ENCODE results near the gene GASK1A. TPM values are rescaled to one million over a fixed set of nuclear protein-coding genes. Genes with fewer than 3 reads are reported as not detected.

Gene GASK1A
- total and polyA plus RNA-seq, 8 donors, result 1.2 to 23.6 (median 8.1) TPM

- WGBS, 5 donors, result 94 to 100% (median 95%) methylated on average over 1 of the region's 1 CpG
- peaks cover 0 to 3% (median 0%) of the 10 kb centered on the region in 4 donors for H3K9me3 ChIP-seq
- H3K4me1 ChIP-seq, result no peaks in the 10 kb centered on the region
- H3K27me3 ChIP-seq, result no peaks in the 10 kb centered on the region
- no peak for TF ChIP-seq EP300 (IDR thresholded peaks at IDR 0.05)
- no peak for TF ChIP-seq CTCF (IDR thresholded peaks at IDR 0.05)
- TF ChIP-seq POLR2AphosphoS5 (IDR thresholded peaks at IDR 0.05), result no peak
- TF ChIP-seq POLR2A (IDR thresholded peaks at IDR 0.05), result no peak
- intact Hi-C loops (cut with DNase I; ENCODE audit: low total_unique reads), result no loop called here
- H3K36me3 ChIP-seq, result peaks cover 0 to 24% (median 16%) of the 10 kb centered on the region in 4 donors
- no peak for DNase-seq
- no peak overlapping the region for H3K27ac ChIP-seq
- no peak overlapping the region for H3K4me3 ChIP-seq
These were observed 80.3 kb downstream of the GASK1A start for GRCh38 chr3:43059456-43059855.

- Histone ChIP-seq H3K27me3 (no peaks in the 10 kb centered on the region), H3K4me1 (no peaks in the 10 kb centered on the region), H3K9me3 (peaks cover 0 to 3% (median 0%) of the 10 kb centered on the region in 4 donors), H3K27ac (no peak overlapping the region), H3K4me3 (no peak overlapping the region), H3K36me3 (peaks cover 0 to 24% (median 15%) of the 10 kb centered on the region in 4 donors)
- intact Hi-C loops (cut with DNase I; ENCODE audit: low total_unique reads), result no loop called here
- WGBS, 5 donors, result 80 to 91% (median 85%) methylated on average over 8 of the region's 8 CpGs
- TF ChIP-seq CTCF (IDR thresholded peaks at IDR 0.05), result no peak
- TF ChIP-seq POLR2AphosphoS5 (IDR thresholded peaks at IDR 0.05), result no peak
- TF ChIP-seq EP300 (IDR thresholded peaks at IDR 0.05), result no peak
- no peak for TF ChIP-seq POLR2A (IDR thresholded peaks at IDR 0.05)
- no peak for DNase-seq
These were observed 82.2 kb downstream of the GASK1A start for GRCh38 chr3:43061101-43061895.

- DNase-seq, result no peak
- intact Hi-C loops (cut with DNase I; ENCODE audit: low total_unique reads), result no loop called here
- Histone ChIP-seq H3K4me3 (no peak overlapping the region), H3K36me3 (peaks cover 0 to 24% (median 14%) of the 10 kb centered on the region in 4 donors), H3K27ac (no peak overlapping the region), H3K9me3 (peaks cover 0 to 3% (median 0%) of the 10 kb centered on the region in 4 donors), H3K4me1 (no peaks in the 10 kb centered on the region), H3K27me3 (no peaks in the 10 kb centered on the region)
- TF ChIP-seq POLR2A (IDR thresholded peaks at IDR 0.05), result no peak
- no peak for TF ChIP-seq POLR2AphosphoS5 (IDR thresholded peaks at IDR 0.05)
- no peak for TF ChIP-seq CTCF (IDR thresholded peaks at IDR 0.05)
- TF ChIP-seq EP300 (IDR thresholded peaks at IDR 0.05), result no peak
- 84 to 88% (median 87%) methylated on average over 5 of the region's 5 CpGs for WGBS, 5 donors
These were observed 83.0 kb downstream of the GASK1A start for GRCh38 chr3:43062040-43062563.

GRCh38 chr3:43062564-43063040, 83.5 kb downstream of the GASK1A start:
- Histone ChIP-seq H3K27me3 (no peaks in the 10 kb centered on the region), H3K4me1 (no peaks in the 10 kb centered on the region), H3K9me3 (peaks cover 0 to 3% (median 0%) of the 10 kb centered on the region in 4 donors), H3K36me3 (peaks cover 0 to 24% (median 14%) of the 10 kb centered on the region in 4 donors), H3K4me3 (no peak overlapping the region), H3K27ac (no peak overlapping the region)
- WGBS, 5 donors, result 74 to 85% (median 82%) methylated on average over 7 to 8 of the region's 8 CpGs
- intact Hi-C loops (cut with DNase I; ENCODE audit: low total_unique reads), result no loop called here
- DNase-seq, result no peak
- no peak for TF ChIP-seq POLR2A (IDR thresholded peaks at IDR 0.05)
- no peak for TF ChIP-seq CTCF (IDR thresholded peaks at IDR 0.05)
- TF ChIP-seq EP300 (IDR thresholded peaks at IDR 0.05), result no peak
- no peak for TF ChIP-seq POLR2AphosphoS5 (IDR thresholded peaks at IDR 0.05)
